Measurements from ENCODE around the gene ABCG2. TPM values are rescaled to one million over a fixed set of nuclear protein-coding genes. Genes with fewer than 3 reads are reported as not detected.

Gene ABCG2
- 10 to 100 TPM; 12.3 to 15.3 TPM for total RNA-seq

- intact Hi-C loops (cut with DNase I), result no loop called here
- H3K4me1 ChIP-seq (replicated peaks), result no peaks in the 10 kb centered on the region
- no peaks in the 10 kb centered on the region for H3K27me3 ChIP-seq (replicated peaks; ENCODE audit: insufficient read depth)
- no peaks in the 10 kb centered on the region for H3K36me3 ChIP-seq
- no peak within 1 kb of the TSS for H3K27ac ChIP-seq
- 2% methylated on average over 45 of the region's 70 CpGs for WGBS
- no peak for DNase-seq (ENCODE audit: low spot score)
- H3K9me3 ChIP-seq, result no peaks in the 10 kb centered on the region
- TF ChIP-seq POLR2AphosphoS5 (IDR thresholded peaks at IDR 0.05), result no peak
- H3K4me3 ChIP-seq, result peak within 1 kb of the TSS; percentile 36 to 38
These were observed at the start of gene ABCG2 for GRCh38 chr4:88158489-88159228. Gene ABCG2, minus strand, starts transcription at chr4:88158639. Its CDS starts 18,644 bp downstream, at chr4:88139995.

- Histone ChIP-seq H3K27me3 (replicated peaks; ENCODE audit: insufficient read depth) (no peaks in the 10 kb centered on the region), H3K4me1 (replicated peaks) (peaks cover 6% of the 10 kb centered on the region), H3K27ac (no peak overlapping the region), H3K9me3 (no peaks in the 10 kb centered on the region), H3K36me3 (no peaks in the 10 kb centered on the region), H3K4me3 (no peak overlapping the region)
- intact Hi-C loops (cut with DNase I), result no loop called here
- TF ChIP-seq CTCF (IDR thresholded peaks at IDR 0.05), result no peak
- 75% methylated on average over 4 of the region's 4 CpGs for WGBS
- no peak for DNase-seq (ENCODE audit: low spot score)
These were observed 49.7 kb upstream of the ABCG2 start for GRCh38 chr4:88208156-88208555.

GRCh38 chr4:88207171-88207570 lies 48.7 kb upstream of the ABCG2 start:
- Histone ChIP-seq H3K4me3 (no peak overlapping the region), H3K9me3 (no peaks in the 10 kb centered on the region), H3K27ac (no peak overlapping the region), H3K27me3 (replicated peaks; ENCODE audit: insufficient read depth) (no peaks in the 10 kb centered on the region), H3K4me1 (replicated peaks) (peaks cover 6% of the 10 kb centered on the region), H3K36me3 (no peaks in the 10 kb centered on the region)
- no peak for DNase-seq (ENCODE audit: low spot score)
- 82% methylated on average over 4 of the region's 4 CpGs for WGBS
- TF ChIP-seq POLR2A (IDR thresholded peaks at IDR 0.05) (no peak), CTCF (IDR thresholded peaks at IDR 0.05) (no peak), POLR2AphosphoS5 (IDR thresholded peaks at IDR 0.05) (no peak)
- intact Hi-C loops (cut with DNase I), result no loop called here

GRCh38 chr4:88204882-88205281 lies 46.4 kb upstream of the ABCG2 start:
- no peak overlapping the region for H3K4me3 ChIP-seq
- intact Hi-C loops (cut with DNase I), result no loop called here
- H3K36me3 ChIP-seq, result no peaks in the 10 kb centered on the region
- H3K27me3 ChIP-seq (replicated peaks; ENCODE audit: insufficient read depth), result no peaks in the 10 kb centered on the region
- peaks cover 6% of the 10 kb centered on the region for H3K4me1 ChIP-seq (replicated peaks)
- H3K27ac ChIP-seq, result no peak overlapping the region
- H3K9me3 ChIP-seq, result no peaks in the 10 kb centered on the region
- TF ChIP-seq POLR2AphosphoS5 (IDR thresholded peaks at IDR 0.05) (peak; percentile 64), POLR2A (IDR thresholded peaks at IDR 0.05) (no peak)
- no peak for DNase-seq (ENCODE audit: low spot score)
- WGBS, result 8% methylated on average over 1 of the region's 1 CpG

GRCh38 chr4:88202443-88202842 lies 44.0 kb upstream of the ABCG2 start:
- Histone ChIP-seq H3K4me1 (replicated peaks) (peaks cover 6% of the 10 kb centered on the region), H3K36me3 (no peaks in the 10 kb centered on the region), H3K4me3 (no peak overlapping the region), H3K27ac (no peak overlapping the region), H3K27me3 (replicated peaks; ENCODE audit: insufficient read depth) (no peaks in the 10 kb centered on the region), H3K9me3 (no peaks in the 10 kb centered on the region)
- intact Hi-C loops (cut with DNase I), result no loop called here
- WGBS, result 71% methylated on average over 6 of the region's 6 CpGs
- TF ChIP-seq POLR2AphosphoS5 (IDR thresholded peaks at IDR 0.05), result no peak
- TF ChIP-seq POLR2A (IDR thresholded peaks at IDR 0.05), result no peak
- TF ChIP-seq CTCF (IDR thresholded peaks at IDR 0.05), result no peak
- no peak for DNase-seq (ENCODE audit: low spot score)

GRCh38 chr4:88200186-88200585 lies 41.7 kb upstream of the ABCG2 start:
- no peaks in the 10 kb centered on the region for H3K27me3 ChIP-seq (replicated peaks; ENCODE audit: insufficient read depth)
- DNase-seq (ENCODE audit: low spot score), result no peak
- intact Hi-C loops (cut with DNase I), result no loop called here
- 100% methylated on average over 1 of the region's 1 CpG for WGBS
- H3K4me3 ChIP-seq, result no peak overlapping the region
- TF ChIP-seq CTCF (IDR thresholded peaks at IDR 0.05), result no peak
- no peak for TF ChIP-seq POLR2A (IDR thresholded peaks at IDR 0.05)
- no peak for TF ChIP-seq POLR2AphosphoS5 (IDR thresholded peaks at IDR 0.05)
- no peaks in the 10 kb centered on the region for H3K36me3 ChIP-seq
- no peaks in the 10 kb centered on the region for H3K9me3 ChIP-seq
- H3K27ac ChIP-seq, result no peak overlapping the region
- peaks cover 6% of the 10 kb centered on the region for H3K4me1 ChIP-seq (replicated peaks)

Data from prostate gland (tissue), 2 donors.